Activated T-cell treated with anti-CD3 and anti-CD28 coated beads, Interleukin-2, amount 50 U/mL, for 24 hours (primary cell): ENCODE data around the gene BDH1.
"Not testable (repeated sequence)": the region's sequence is repeated elsewhere in the genome, so short reads cannot be mapped to it uniquely, and the experiment has no call there.

ENCODE experiments used
- DNase-seq: peaks from one replicate; pipeline ENCODE4 v3.0.0-alpha.2; 2020
- H3K27ac Mint-ChIP-seq: 2 replicates; pipeline ENCODE4 v1.8.0; 2020; ENCODE audit warnings: mild to moderate bottlenecking, mixed read lengths
- H3K27me3 Mint-ChIP-seq: 2 replicates; pipeline ENCODE4 v1.8.0; 2020; ENCODE audit warnings: mixed read lengths
- H3K36me3 Mint-ChIP-seq: 2 replicates; pipeline ENCODE4 v1.8.0; 2020; ENCODE audit warnings: low read depth, mixed read lengths
- H3K4me1 Mint-ChIP-seq: 2 replicates; pipeline ENCODE4 v1.8.0; 2020; ENCODE audit warnings: low read depth, mixed read lengths
- H3K4me3 Mint-ChIP-seq: 2 replicates; pipeline ENCODE4 v1.8.0; 2020; ENCODE audit warnings: mild to moderate bottlenecking, moderate library complexity, mixed read lengths
- H3K9me3 Mint-ChIP-seq: 2 replicates; pipeline ENCODE4 v1.8.0; 2020; ENCODE audit warnings: mixed read lengths

Gene BDH1, protein sequence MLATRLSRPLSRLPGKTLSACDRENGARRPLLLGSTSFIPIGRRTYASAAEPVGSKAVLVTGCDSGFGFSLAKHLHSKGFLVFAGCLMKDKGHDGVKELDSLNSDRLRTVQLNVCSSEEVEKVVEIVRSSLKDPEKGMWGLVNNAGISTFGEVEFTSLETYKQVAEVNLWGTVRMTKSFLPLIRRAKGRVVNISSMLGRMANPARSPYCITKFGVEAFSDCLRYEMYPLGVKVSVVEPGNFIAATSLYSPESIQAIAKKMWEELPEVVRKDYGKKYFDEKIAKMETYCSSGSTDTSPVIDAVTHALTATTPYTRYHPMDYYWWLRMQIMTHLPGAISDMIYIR

GRCh38 chr3:197555281-197556261, at the start of gene BDH1:
Gene BDH1, minus strand, starts transcription at chr3:197555968. Its CDS starts 9,525 bp downstream, at chr3:197546443.
- Mint-ChIP-seq H3K4me1 (peaks cover 35% of the 10 kb centered on the region), H3K36me3 (peaks cover 38% of the 10 kb centered on the region), H3K4me3 (peak within 1 kb of the TSS; percentile 90), H3K27ac (peak within 1 kb of the TSS; percentile 96), H3K27me3 (peaks cover 8% of the 10 kb centered on the region), H3K9me3 (no peaks in the 10 kb centered on the region)
- DNase-seq, result peak; percentile 86

GRCh38 chr3:197603317-197603933, 47.7 kb upstream of the BDH1 start:
- Mint-ChIP-seq H3K9me3 (no peaks in the 10 kb centered on the region), H3K4me3 (no peak overlapping the region), H3K36me3 (peaks cover 34% of the 10 kb centered on the region), H3K27me3 (no peaks in the 10 kb centered on the region), H3K4me1 (peaks cover 10% of the 10 kb centered on the region), H3K27ac (no peak overlapping the region)
- DNase-seq, result no peak

GRCh38 chr3:197602351-197602750, 46.6 kb upstream of the BDH1 start:
- H3K27me3 Mint-ChIP-seq, H3K9me3 Mint-ChIP-seq, H3K4me3 Mint-ChIP-seq, H3K4me1 Mint-ChIP-seq, DNase-seq, H3K27ac Mint-ChIP-seq: not testable (repeated sequence)
- H3K36me3 Mint-ChIP-seq, result peaks cover 24% of the 10 kb centered on the region

GRCh38 chr3:197601566-197601840, 45.7 kb upstream of the BDH1 start:
- not testable (repeated sequence) for H3K4me1 Mint-ChIP-seq, H3K27me3 Mint-ChIP-seq, DNase-seq, H3K9me3 Mint-ChIP-seq, H3K27ac Mint-ChIP-seq, H3K4me3 Mint-ChIP-seq
- H3K36me3 Mint-ChIP-seq, result peaks cover 15% of the 10 kb centered on the region

DNA sequence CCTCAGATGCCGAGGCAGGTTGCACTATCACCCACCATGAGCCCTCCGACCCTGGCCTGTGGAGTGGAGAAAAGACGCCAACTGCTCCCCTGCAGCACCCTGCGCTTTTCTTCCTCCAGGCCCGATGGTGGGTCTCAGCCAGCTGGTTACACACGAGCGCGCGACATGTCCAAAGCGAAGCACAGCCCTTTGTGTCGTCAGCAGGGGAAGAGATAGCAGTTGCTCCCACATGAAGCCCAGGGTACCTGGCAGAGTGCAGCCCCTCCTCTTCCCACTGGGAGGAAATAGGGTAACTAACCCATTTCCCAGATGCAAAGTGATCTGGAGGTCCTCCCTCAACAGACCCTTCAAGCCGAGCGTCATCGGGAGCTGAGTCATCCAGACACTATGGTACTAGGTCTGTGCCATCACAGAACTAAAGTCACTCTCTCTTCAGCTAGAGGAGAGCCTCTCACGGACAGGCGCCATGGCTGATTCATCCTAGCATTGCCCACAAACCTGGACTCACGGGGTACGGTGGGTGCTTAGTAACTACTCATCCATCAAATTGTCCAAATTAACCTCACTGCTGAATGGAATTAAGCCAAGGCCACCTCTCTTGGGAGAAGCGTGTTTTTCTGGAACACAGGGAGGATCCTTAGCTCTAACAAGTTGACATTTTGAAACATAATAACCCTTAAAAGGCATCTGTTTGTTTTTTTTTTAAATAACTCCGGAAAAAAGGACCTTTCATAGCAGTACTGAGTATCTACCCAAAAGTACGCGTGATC, 45.2 kb upstream of the BDH1 start:
- DNase-seq, result no peak
- Mint-ChIP-seq H3K4me1 (peaks cover 10% of the 10 kb centered on the region), H3K4me3 (no peak overlapping the region), H3K9me3 (no peaks in the 10 kb centered on the region), H3K36me3 (peaks cover 12% of the 10 kb centered on the region), H3K27me3 (no peaks in the 10 kb centered on the region), H3K27ac (no peak overlapping the region)

GRCh38 chr3:197599089-197599765, 43.5 kb upstream of the BDH1 start:
- Mint-ChIP-seq H3K9me3 (no peaks in the 10 kb centered on the region), H3K27ac (peak overlapping the region; percentile 52), H3K36me3 (peaks cover 5% of the 10 kb centered on the region), H3K4me3 (no peak overlapping the region), H3K27me3 (no peaks in the 10 kb centered on the region), H3K4me1 (peaks cover 8% of the 10 kb centered on the region)
- peak; percentile 81 for DNase-seq

- Mint-ChIP-seq H3K9me3 (no peaks in the 10 kb centered on the region), H3K4me3 (no peak overlapping the region), H3K36me3 (peaks cover 5% of the 10 kb centered on the region), H3K4me1 (peaks cover 8% of the 10 kb centered on the region), H3K27me3 (no peaks in the 10 kb centered on the region), H3K27ac (no peak overlapping the region)
- DNase-seq, result no peak
Measured at GRCh38 chr3:197598404-197598980, 42.7 kb upstream of the BDH1 start.

- DNase-seq, result no peak
- peaks cover 17% of the 10 kb centered on the region for H3K4me1 Mint-ChIP-seq
- no peaks in the 10 kb centered on the region for H3K27me3 Mint-ChIP-seq
- no peak overlapping the region for H3K4me3 Mint-ChIP-seq
- no peaks in the 10 kb centered on the region for H3K9me3 Mint-ChIP-seq
- no peak overlapping the region for H3K27ac Mint-ChIP-seq
- no peaks in the 10 kb centered on the region for H3K36me3 Mint-ChIP-seq
Measured at GRCh38 chr3:197597335-197597734, 41.6 kb upstream of the BDH1 start.

- Mint-ChIP-seq H3K27me3 (no peaks in the 10 kb centered on the region), H3K4me3 (no peak overlapping the region), H3K36me3 (no peaks in the 10 kb centered on the region), H3K4me1 (peaks cover 24% of the 10 kb centered on the region), H3K9me3 (no peaks in the 10 kb centered on the region), H3K27ac (no peak overlapping the region)
- DNase-seq, result no peak
Measured at GRCh38 chr3:197595470-197596185, 39.9 kb upstream of the BDH1 start.

- peaks cover 17% of the 10 kb centered on the region for H3K4me1 Mint-ChIP-seq
- H3K4me3 Mint-ChIP-seq, result no peak overlapping the region
- no peaks in the 10 kb centered on the region for H3K36me3 Mint-ChIP-seq
- H3K27ac Mint-ChIP-seq, result peak overlapping the region; percentile 87
- no peaks in the 10 kb centered on the region for H3K9me3 Mint-ChIP-seq
- no peaks in the 10 kb centered on the region for H3K27me3 Mint-ChIP-seq
- DNase-seq, result no peak
Measured at GRCh38 chr3:197593046-197593380, 37.2 kb upstream of the BDH1 start.

- no peaks in the 10 kb centered on the region for H3K9me3 Mint-ChIP-seq
- H3K4me1 Mint-ChIP-seq, result peaks cover 17% of the 10 kb centered on the region
- peak; percentile 53 for DNase-seq
- peak overlapping the region; percentile 87 for H3K27ac Mint-ChIP-seq
- H3K27me3 Mint-ChIP-seq, result no peaks in the 10 kb centered on the region
- H3K4me3 Mint-ChIP-seq, result no peak overlapping the region
- no peaks in the 10 kb centered on the region for H3K36me3 Mint-ChIP-seq
Measured at GRCh38 chr3:197592361-197593045, 36.7 kb upstream of the BDH1 start.

DNA sequence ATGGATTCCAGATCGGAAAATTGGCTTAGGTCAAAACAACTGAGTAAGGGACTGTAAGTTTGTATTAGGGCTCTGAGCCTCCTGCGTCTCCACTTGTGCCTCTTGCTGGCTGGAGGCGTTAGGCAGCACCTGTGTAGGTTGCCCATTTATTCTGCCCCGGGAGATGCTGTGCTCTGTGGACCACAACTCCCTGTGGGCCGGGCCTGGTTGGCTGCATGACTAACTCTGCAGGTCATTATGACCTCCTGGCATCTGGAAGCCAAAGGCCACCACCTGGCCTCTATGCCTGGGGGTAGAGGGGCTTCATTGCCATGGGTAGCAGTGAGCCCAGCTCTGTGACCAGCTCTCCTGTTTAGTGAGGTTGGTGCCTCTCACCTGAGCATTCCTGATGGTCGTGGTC, 36.0 kb upstream of the BDH1 start:
- Mint-ChIP-seq H3K36me3 (no peaks in the 10 kb centered on the region), H3K4me3 (no peak overlapping the region), H3K9me3 (no peaks in the 10 kb centered on the region), H3K27ac (peak overlapping the region; percentile 87), H3K27me3 (no peaks in the 10 kb centered on the region), H3K4me1 (peaks cover 17% of the 10 kb centered on the region)
- DNase-seq, result no peak
